Suprapubic skin (tissue), 4 donors: ENCODE results near the gene KLK14. TPM values are rescaled to one million over a fixed set of nuclear protein-coding genes. Genes with fewer than 3 reads are reported as not detected.
A peak's percentile ranks its signal among the peaks of the same experiment; 100 is the strongest.

Experiments used
- DNase-seq, 2 donors: peaks; one replicate each; pipeline ENCODE4 v3.0.0-alpha.2; 2019; ENCODE audit warnings: low spot score in 2 of 2
- H3K27ac ChIP-seq: fragments of 200-600 bp; sonication (generic); one replicate; pipeline ENCODE4 v1.5.1; 2019
- H3K27me3 ChIP-seq: fragments of 200-600 bp; sonication (generic); one replicate; pipeline ENCODE4 v1.5.1; 2019
- H3K36me3 ChIP-seq: fragments of 200-600 bp; sonication (generic); one replicate; pipeline ENCODE4 v1.5.1; 2019
- H3K4me1 ChIP-seq: fragments of 200-600 bp; sonication (generic); one replicate; pipeline ENCODE4 v1.5.1; 2019
- H3K4me3 ChIP-seq: fragments of 200-600 bp; sonication (generic); one replicate; pipeline ENCODE4 v1.5.1; 2019; ENCODE audit warnings: mild to moderate bottlenecking
- H3K9me3 ChIP-seq: fragments of 200-600 bp; sonication (generic); one replicate; pipeline ENCODE4 v1.5.1; 2019
- EP300 ChIP-seq: sonication (generic); formaldehyde crosslinking; IDR thresholded peaks from one replicate; pipeline ENCODE4 v1.6.1; 2017; ENCODE audit warnings: antibody characterized with exemption
- POLR2A ChIP-seq, 2 donors: fragments of 450-650 bp; IDR thresholded peaks; one replicate each; pipeline ENCODE4 v1.6.1; 2017; ENCODE audit warnings: antibody characterized with exemption in 2 of 2, mild to moderate bottlenecking in 2 of 2, moderate library complexity in 2 of 2
- POLR2AphosphoS5 ChIP-seq, 3 donors: sonication (generic); formaldehyde crosslinking; IDR thresholded peaks; one replicate each; pipeline ENCODE4 v1.6.1; 2017; ENCODE audit warnings: antibody characterized with exemption in 3 of 3
- WGBS: methylation state at CpG from one replicate; pipeline ENCODE4 v1.1.5; 2018; 5-methylcytosine and 5-hydroxymethylcytosine counted together
- total RNA-seq, 4 donors: library from RNA; depleted of rRNA; stranded (reverse); fragments of >200 nt; gene quantifications; one replicate each; pipeline ENCODE4 v1.1.0, GENCODE V29; 2016
- TF ChIP-seq, protein P1 (sequence below), 2 donors: fragments of 200-600 bp in 1 of 2; fragments of 450-650 bp in 1 of 2; sonication (generic) in 1 of 2; IDR thresholded peaks; one replicate each; pipeline ENCODE4 v1.5.1; 2016 to 2019; ENCODE audit warnings: antibody characterized with exemption in 2 of 2, mild to moderate bottlenecking in 1 of 2, moderate library complexity in 1 of 2

KLK14 gene
- total RNA-seq, 4 donors from 2014 or later = 3.8 to 22.8 (median 5.2) TPM

DNA sequence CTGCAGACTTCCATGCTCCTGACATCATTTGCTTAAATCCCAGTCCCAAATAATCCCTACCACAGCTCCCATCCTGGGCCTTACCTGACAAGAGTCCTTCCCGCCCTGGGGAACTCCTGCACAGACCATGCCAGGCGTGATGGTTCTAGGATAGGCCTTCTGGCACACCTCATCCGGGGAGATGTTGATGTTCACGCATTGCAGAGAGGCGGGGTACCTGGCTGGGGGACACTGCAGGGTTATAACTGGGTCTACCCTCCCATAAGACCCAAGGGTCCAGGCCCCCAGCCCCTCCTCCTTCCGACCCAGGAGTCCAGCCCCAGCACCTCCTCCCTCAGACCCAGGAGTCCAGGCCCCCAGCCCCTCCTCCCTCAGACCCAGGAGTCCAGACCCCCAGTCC, 4.0 kb downstream of the KLK14 start:
- WGBS = 56% methylated on average over 5 of the region's 6 CpGs
- DNase-seq = peak in 1 of 2 donors; percentile 56
- TF ChIP-seq POLR2AphosphoS5 (IDR thresholded peaks at IDR 0.05) (no peak), POLR2A (IDR thresholded peaks at IDR 0.05) (no peak), EP300 (no peak)
- TF ChIP-seq, protein P1, sequence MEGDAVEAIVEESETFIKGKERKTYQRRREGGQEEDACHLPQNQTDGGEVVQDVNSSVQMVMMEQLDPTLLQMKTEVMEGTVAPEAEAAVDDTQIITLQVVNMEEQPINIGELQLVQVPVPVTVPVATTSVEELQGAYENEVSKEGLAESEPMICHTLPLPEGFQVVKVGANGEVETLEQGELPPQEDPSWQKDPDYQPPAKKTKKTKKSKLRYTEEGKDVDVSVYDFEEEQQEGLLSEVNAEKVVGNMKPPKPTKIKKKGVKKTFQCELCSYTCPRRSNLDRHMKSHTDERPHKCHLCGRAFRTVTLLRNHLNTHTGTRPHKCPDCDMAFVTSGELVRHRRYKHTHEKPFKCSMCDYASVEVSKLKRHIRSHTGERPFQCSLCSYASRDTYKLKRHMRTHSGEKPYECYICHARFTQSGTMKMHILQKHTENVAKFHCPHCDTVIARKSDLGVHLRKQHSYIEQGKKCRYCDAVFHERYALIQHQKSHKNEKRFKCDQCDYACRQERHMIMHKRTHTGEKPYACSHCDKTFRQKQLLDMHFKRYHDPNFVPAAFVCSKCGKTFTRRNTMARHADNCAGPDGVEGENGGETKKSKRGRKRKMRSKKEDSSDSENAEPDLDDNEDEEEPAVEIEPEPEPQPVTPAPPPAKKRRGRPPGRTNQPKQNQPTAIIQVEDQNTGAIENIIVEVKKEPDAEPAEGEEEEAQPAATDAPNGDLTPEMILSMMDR (IDR thresholded peaks at IDR 0.05) = no peak

DNA sequence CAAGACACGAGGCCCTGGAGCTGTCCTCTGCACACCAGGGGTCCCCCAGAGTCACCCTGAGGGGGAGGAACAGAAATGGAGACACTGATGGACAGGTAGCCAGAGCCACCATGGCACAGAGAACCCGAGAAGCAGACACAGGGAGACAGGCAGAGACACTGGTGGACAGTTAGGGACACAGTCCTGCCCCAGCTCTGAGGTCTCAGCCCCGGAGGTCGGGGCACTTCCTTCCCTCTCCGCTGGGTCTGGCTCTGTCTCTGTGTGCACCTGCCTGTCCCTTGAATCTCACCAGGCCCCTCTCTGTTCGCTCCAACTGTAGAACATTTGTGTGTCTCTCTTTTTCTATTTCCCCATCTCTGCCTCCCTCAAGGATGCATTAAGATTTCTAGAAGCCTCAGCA, 4.6 kb downstream of the KLK14 start:
- Histone ChIP-seq H3K36me3 (no peaks in the 10 kb centered on the region), H3K27ac (no peak overlapping the region), H3K4me3 (no peak overlapping the region), H3K27me3 (peaks cover 4% of the 10 kb centered on the region), H3K4me1 (peaks cover 16% of the 10 kb centered on the region), H3K9me3 (no peaks in the 10 kb centered on the region)
- WGBS = 82% methylated on average over 6 of the region's 6 CpGs
- TF ChIP-seq POLR2A (IDR thresholded peaks at IDR 0.05) (no peak), POLR2AphosphoS5 (IDR thresholded peaks at IDR 0.05) (no peak), EP300 (no peak)
- TF ChIP-seq, protein P1 (IDR thresholded peaks at IDR 0.05) = no peak
- peak in 1 of 2 donors; percentile 50 for DNase-seq

More for the DNA sequence above, 4.0 kb downstream of the KLK14 start:
- peaks cover 4% of the 10 kb centered on the region for H3K27me3 ChIP-seq
- no peaks in the 10 kb centered on the region for H3K36me3 ChIP-seq
- H3K9me3 ChIP-seq = no peaks in the 10 kb centered on the region
- H3K4me3 ChIP-seq = no peak overlapping the region
- H3K27ac ChIP-seq = no peak overlapping the region
- peaks cover 16% of the 10 kb centered on the region for H3K4me1 ChIP-seq

DNA sequence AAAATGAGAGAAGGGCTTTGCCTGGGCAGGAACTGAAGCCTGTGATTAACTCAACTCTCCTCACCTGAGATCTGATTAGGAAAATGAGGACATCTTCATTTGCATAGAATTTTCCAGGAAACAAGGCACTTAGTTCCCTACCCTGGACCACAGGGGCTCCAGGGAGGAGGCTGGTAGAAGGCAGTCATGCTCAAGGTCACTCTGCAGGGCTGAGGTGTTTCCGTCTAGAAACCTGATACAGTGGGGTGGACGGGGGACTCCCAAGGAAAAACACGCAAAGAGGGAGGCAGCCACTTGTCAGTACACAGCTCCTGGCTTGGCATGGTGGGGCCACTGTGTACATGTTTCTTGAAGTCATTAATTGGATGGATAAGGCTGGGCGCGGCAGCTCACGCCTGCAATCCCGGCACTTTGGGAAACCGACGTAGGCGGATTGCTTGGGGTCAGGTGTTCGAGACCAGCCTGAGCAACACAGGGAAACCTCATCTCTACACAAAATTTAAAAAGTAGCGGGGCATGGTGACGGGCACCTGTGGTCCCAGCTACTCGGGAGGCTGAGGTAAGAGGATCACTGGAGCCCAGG, 6.0 kb downstream of the KLK14 start:
- Histone ChIP-seq H3K27ac (peak overlapping the region; percentile 76), H3K4me3 (no peak overlapping the region), H3K36me3 (no peaks in the 10 kb centered on the region), H3K9me3 (no peaks in the 10 kb centered on the region), H3K4me1 (peaks cover 16% of the 10 kb centered on the region), H3K27me3 (no peaks in the 10 kb centered on the region)
- TF ChIP-seq POLR2AphosphoS5 (IDR thresholded peaks at IDR 0.05) (no peak), POLR2A (IDR thresholded peaks at IDR 0.05) (no peak), EP300 (no peak)
- TF ChIP-seq, protein P1 (IDR thresholded peaks at IDR 0.05) = no peak
- DNase-seq = peak in 1 of 2 donors; percentile 30
- WGBS = 51% methylated on average over 14 of the region's 14 CpGs

DNA sequence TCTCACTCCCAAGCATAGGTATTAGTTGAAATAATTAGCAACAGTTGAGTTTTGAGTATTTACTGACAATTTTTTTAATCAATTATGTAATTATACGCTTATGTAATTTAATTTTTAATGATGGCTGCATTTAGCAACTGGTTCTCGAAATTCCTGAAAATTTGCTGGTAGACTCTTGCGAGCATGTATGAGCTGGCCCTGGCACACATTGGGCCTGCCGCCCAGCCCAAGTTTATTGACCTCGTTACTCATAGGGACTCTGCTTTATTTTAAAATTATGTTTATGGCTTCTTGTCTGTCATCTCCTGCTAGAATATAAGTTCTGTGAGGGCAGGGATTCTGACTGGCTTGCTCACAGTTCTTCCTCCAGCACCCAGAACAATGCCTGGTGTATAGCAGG, 6.7 kb downstream of the KLK14 start:
- Histone ChIP-seq H3K27ac (peak overlapping the region; percentile 76), H3K36me3 (no peaks in the 10 kb centered on the region), H3K4me3 (no peak overlapping the region), H3K4me1 (peaks cover 21% of the 10 kb centered on the region), H3K27me3 (no peaks in the 10 kb centered on the region), H3K9me3 (no peaks in the 10 kb centered on the region)
- no peak for TF ChIP-seq EP300
- TF ChIP-seq, protein P1 (IDR thresholded peaks at IDR 0.05) = no peak
- TF ChIP-seq POLR2AphosphoS5 (IDR thresholded peaks at IDR 0.05) = no peak
- no peak for TF ChIP-seq POLR2A (IDR thresholded peaks at IDR 0.05)
- 62% methylated on average over 5 of the region's 5 CpGs for WGBS
- no peak for DNase-seq

DNA sequence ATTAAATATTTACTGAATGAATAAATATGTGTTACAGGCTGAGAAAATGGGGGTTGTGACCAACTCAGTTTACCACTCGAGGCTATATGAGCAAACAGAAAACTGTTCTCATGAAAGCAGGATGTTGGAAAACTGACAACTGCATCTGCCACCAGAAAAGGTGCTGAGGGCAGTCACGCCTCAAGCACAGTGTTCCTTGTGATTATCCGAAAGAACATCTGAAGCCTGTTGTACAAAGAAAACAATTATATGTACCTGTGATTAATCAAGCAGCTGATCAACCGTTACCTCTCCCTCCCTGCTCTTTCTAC, 11.6 kb downstream of the KLK14 start:
- Histone ChIP-seq H3K4me1 (peaks cover 47% of the 10 kb centered on the region), H3K27me3 (peaks cover 2% of the 10 kb centered on the region), H3K9me3 (no peaks in the 10 kb centered on the region), H3K27ac (peak overlapping the region; percentile 24), H3K36me3 (no peaks in the 10 kb centered on the region), H3K4me3 (no peak overlapping the region)
- TF ChIP-seq, protein P1 (IDR thresholded peaks at IDR 0.05) = no peak
- TF ChIP-seq POLR2A (IDR thresholded peaks at IDR 0.05) = no peak
- no peak for TF ChIP-seq EP300
- no peak for TF ChIP-seq POLR2AphosphoS5 (IDR thresholded peaks at IDR 0.05)
- DNase-seq = no peak
- 41% methylated on average over 4 of the region's 4 CpGs for WGBS
